C1 segment of cervical spinal cord (tissue), 14 donors: ENCODE results near the gene HBS1L.

Source experiments
- DNase-seq, 14 donors: peaks; one replicate each; lab custom pipeline; 2025; lab: John Stamatoyannopoulos, UW

HBS1L gene

DNA sequence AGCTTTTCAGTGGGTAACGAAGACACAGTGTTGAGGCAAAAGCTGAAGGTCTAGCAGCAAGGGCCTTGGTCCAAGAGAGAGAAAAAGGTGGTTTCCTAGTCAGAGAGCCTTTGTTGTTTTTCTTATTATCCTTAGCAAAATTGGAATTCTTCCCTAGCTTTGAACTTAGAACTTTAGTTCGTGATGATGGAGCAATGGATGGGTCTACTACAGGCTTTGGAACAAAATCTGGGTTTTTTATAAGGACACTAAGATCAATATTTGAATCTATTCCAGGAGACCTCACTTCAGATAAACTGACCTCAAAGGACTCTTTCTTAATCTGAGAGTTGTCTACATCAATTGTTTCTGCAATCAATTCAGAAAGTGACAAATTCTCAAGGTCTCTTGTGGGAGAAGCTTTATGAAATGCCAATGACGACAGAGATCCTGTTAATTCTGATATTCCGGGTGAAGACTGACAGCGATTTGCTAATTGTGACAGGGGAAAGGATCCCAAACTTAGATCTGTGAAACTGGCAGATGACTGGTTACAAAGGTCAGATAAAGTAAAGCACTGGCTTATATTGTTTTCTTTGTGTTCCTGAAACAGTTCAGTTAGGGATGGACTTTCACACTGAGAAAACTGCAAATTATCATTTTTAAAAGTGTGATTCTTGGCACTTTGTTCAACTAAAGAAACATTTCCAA, 17.7 kb downstream of the HBS1L start:
- DNase-seq, result no peak

DNA sequence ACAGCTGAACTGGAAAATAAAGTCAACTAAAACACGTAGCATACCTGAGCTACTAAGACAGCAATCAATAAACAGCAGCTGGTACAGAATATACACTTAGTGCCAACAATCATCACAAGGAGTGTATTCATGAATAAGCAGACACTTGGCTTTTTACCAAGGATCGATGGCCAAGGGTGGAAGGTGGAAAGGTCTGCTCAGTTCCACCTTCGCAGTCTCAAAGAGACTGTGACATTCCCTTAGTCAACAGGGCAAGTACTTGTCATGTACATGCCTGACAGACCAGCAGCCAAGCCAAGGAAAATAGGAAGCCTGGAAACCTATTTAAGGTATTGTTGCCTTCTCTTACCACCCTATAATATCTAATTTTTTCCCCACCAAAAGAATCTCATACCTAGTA, 21.4 kb downstream of the HBS1L start:
- no peak for DNase-seq

DNA sequence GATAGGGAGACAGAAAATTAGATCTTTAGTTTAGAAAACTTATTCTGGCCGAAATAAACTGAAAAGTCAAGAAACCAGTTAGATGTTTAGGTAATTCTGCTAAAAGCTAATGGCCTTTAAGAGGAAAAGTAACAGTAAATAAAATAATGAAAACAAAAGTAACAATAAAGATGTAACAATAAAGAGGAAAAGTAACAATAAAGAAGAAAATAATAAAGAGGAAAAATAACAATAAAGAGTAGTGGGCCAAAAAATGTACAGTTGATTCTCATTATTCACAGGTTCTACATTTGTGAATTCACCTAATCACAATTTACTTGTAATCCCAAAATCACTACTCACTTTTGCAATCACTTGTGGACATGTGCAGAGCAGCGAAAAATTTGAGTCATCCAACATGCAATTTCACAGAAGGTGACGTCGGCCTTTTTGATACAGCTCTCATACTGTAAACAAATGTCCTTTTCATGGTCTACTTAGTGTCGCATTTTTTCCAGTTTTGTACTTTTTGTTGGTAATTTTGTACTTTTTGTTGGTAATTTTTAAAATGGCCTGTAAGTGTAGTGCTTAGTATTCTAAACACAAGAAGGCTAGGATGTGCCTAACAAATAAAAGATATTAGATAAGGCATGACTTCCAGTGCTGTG, 24.0 kb downstream of the HBS1L start:
- DNase-seq, result no peak

DNA sequence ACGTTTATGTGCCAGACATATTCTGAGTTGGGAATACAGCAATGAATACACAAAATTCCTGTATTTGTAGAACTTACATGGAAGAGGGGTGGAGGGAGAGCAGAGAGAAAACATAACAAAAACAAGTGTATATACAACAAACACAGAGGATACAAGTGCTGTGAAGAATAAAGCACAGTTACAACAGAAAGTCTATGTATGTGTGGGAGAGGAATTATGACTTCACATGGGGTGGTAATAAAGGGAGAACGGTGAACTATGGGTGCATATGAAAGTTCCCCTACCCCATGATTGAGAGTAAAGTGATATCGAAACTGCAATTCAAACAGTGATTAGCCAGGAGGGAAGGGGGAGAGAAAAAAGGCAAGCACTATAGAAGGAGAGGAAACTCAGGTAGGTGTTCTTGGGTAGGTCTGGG, 24.6 kb downstream of the HBS1L start:
- DNase-seq, result no peak

DNA sequence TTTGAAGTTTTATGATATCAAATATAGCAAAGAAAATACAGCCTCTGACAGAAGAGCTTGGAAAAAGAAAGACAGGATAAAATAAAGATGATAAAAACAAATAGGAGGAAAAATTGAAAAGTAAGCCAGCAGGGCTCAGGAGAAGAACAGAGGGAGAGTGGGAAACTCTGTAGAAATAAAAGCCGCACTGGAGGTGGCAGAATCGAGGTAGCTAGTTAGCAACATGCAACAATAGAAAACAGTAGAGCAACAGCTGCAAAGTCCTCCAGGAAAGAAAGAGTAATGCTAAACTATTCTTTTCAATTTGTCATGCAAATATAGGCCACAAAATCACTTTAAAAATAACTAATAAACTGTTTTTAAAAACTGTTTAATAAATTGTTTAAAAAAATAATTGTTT, 28.8 kb downstream of the HBS1L start:
- DNase-seq, result no peak

DNA sequence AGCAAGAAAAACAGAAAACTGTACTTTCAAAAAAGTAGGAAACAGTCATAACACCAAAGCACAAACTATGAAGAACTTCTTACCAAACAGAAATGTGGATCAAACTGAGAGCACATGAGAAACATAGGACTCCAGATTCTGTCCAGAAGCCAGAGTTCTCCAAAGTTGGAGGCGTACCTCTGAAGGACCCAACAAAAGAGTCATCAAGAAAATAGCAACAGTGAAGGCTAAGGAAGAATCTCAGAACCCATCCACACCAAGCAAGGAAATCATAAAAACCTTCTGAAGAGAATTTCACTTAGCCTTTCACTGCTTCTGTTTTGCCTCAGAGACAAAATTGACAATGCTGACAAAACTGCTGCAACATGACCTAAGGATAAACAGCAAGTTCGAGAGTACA, 29.4 kb downstream of the HBS1L start:
- no peak for DNase-seq

DNA sequence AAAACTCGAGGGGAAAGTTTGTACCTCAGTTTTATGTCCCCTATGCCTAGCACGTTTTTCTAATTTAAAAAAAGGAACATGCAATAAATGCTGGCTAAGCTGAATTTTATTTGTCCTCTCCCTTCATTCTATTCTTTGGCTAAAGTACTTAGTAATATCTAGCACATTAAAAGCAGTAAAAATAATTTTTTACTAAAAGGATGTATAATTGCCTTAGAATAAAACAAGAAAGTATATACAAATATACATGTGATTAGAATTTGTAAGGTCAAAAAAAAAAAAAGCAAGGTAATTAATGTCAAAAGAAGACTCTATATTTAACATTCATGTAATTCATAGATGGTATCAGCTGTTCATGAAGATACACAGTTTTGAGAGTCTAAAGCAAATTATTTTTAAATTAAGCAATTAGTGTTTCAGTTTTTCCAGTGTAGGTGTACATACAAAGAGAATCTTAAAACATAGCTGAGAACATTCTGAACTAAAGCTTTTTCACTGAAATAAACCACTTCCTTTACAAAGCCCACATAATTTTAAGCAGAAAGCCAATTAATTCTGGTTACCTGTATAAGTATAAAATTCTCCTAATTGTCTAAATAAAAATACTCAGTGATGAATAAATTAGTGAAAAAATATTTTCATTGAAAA, 32.4 kb downstream of the HBS1L start:
- no peak for DNase-seq

DNA sequence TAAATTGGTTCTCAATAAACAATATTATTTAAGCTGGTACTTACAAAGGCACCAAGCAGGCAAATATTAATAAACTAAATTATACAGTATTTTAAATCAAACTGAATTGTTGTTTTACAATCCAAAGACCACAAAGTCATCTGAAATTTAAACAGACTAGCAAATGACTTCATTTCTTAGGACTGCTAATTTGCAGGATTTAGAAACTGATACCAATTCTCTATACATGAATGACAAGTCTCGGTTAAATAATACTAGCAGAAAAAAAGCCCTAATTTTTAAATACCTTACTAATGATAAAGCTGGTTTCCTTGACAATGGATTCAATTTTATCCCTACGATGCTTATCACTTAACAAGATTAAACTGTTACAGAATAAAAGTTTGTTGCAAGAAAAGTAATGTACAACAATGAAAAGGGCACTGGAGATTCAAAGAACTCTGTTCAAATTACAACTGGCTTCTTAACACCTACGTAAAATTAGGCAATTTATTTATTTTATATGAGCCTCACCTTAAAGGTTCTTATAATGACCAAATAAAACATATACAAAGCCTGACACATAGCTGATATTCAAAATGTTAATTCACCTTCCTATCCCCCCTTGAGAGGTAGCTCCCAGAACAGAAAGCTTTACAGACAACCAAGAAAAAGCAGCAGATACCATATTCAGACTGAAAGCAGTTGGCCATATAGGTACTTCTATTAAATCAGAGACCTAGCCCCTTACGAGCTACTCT, 33.1 kb downstream of the HBS1L start:
- DNase-seq, result no peak

DNA sequence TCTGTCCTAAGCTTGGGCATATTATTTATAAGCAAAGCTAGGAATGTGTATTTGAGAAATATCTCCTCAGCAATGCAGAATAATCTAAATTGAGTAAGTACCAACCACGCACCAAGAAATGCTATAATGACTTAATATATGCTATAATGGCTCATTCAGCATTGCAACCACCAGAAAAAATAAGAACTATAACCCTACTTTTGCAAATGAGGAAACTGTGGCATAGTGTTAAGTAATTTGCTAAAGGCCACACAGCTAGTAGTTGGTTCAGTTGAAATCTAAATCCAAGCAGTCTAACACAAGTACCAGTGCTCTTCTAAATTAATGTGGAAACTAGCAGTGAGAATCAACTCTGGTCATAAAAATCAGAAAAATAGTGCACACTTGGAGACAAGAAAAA, 35.7 kb downstream of the HBS1L start:
- DNase-seq, result no peak

DNA sequence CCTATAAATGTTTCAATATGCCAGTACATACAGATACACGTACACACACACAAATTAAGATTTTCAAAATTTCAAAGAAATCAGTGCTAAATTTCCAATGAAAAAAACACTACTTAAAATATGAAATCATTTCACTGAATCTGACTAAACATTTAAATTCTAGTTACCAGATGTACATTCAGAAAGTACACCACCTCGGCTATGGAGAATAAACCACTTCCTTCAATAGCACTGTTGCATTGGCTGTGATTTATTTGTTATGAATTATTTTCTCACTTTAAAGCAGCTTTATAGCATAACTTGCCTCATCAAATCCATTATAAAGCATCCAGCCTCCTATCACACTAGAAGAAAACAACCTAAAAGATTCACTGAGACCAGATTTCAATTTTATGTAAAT, 36.6 kb downstream of the HBS1L start:
- no peak for DNase-seq

DNA sequence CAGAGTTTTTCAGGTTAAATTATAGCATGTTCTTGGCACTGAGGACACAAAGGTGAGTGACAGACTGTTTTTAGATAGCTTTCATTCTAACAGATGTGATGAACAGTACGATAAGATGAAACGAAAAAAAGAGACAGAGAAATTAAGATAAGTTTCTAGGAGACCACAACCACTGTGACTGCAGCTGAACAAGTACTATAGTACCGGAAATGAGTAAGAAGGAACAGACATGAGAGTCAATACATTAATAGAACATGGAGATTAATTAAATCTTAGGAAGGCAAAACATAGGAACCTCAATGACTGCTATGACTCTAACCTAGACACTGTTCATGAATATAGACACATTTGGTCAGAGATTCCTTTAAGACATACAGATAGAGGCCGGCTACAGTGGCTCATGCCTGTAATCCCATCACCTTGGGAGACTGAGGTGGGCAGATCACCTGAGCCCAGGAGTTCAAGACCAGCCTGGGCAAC, 40.2 kb downstream of the HBS1L start:
- DNase-seq, result no peak

DNA sequence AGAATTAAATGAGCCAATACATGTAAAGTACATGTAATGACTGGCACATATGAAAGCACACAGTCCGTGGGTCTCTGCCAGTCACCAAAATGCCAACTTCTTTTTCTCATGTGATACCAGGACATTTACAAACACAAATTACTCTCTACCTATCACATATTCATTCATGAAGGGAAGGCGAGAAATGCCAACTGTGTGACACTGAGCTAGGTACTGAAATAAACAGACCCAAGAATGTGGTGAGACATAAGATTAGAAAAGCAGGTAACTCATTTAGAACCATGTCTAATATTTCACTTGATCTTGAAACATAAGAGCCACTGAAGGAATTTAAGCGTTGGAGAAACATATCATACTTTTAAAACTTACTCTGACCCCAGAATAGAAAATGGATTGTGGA, 41.4 kb downstream of the HBS1L start:
- no peak for DNase-seq

DNA sequence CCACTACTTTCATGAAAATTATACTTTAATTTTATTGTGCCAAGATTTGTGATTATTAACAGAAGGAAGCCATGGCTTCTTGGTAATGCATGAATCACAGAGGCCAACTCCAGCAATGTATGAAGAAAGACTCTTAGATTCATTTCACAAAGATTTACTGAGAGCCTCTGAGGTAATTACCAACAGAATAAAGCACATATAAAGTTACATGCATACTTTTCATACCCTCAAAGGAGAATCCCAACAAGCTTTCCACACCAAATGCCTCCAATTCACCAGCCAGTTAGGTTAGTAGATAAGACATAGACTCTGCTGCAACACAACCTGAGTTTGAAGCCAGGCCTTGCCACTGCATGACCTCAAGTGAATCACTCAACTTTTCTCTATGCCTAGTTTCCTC, 41.9 kb downstream of the HBS1L start:
- DNase-seq, result no peak

DNA sequence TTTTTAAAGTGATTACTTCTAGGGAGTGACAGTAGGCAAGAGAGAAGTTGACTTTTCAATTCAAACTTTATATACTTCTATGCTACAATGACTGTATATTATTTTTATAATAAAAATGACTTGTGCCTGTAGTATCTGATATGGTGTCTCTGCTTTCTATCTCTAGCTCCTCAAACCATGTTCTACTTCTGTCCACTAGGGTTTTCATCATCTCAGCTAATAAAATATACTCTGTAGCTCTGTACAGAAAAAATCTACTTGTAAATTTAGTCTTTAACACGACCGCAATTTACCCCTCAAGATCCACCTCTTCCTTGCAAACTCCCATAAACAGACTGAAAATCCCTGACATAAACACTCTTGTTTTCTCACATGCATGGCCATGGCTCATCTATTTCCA, 42.3 kb downstream of the HBS1L start:
- DNase-seq, result no peak

DNA sequence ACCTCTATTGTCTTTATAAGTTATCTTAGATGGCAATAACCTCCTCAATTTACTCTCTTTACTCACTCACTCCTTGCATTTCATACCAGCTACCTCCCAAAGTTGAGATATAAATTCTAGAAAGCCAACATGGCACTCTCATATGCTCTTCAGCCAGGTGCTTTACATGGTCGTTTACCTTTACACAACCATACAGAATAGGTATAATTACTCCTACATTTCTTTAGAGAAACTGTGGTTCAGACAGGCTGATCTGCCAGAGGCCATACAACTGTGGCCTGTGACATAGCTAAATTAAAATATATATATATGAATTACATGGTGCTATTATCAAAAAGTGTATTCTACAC, 45.7 kb downstream of the HBS1L start:
- DNase-seq, result no peak

DNA sequence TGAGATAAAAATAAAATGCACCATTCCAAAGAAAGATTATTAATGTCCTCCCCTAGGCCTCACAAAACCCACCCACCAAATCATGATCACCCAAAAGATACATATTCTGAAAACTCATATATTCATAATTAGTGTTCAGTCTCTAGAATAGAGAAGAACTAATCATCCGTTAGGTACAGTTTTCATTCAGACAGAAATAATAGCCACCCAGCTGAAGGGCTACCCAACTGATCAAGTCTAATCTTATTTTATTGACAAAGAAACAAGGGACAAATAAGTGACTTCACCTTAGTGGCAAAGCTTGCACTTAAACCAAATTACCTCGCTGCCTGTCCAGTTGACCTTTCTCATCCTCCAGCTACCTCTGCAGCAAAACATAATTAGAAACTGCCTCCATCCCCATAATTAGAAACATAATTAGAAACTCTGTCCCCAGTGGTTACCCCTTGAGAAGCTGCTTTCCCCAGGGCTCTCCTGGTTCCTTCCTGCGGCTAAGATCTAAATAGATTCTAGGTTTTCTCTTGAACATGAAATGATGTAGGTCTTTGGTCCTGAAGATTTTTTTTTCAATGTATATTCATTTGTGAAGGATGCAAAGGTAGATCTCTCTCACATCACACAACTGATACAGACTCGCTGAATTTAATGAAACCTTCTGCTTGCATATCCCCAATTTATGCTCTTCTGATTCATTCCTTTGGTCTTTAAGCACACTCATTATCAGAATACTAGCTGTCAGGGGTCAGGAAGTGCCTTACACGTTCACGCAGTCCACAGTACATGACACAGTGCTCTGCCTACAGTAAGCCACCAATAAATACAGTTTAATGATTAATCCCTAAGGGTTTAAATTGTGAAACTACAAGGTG, 46.3 kb downstream of the HBS1L start:
- no peak for DNase-seq

DNA sequence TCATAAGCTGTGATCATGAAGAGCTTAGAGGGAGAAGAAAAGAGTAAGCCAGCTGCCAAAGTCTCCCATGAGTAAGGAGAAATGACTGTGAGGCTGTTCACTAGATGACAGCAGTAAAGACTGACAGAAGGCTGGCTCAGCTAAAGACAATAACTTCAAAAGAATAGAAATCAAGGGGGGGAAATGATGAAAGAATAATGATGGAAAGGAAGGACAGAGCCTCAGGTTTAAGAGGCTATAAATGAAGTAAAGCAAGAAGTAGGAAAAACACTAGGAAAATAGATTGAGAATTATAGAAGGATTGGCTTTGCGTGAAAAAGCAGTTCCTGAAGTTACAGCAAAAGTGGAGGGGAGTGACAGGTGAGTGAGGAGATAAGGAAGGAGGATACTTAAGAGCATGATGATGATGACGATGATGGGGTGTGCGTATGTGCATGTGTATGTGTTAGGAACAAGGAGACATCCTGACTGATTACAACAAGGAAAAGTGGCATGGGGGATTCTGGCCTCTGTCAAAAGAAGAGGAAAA, 48.2 kb downstream of the HBS1L start:
- no peak for DNase-seq

DNA sequence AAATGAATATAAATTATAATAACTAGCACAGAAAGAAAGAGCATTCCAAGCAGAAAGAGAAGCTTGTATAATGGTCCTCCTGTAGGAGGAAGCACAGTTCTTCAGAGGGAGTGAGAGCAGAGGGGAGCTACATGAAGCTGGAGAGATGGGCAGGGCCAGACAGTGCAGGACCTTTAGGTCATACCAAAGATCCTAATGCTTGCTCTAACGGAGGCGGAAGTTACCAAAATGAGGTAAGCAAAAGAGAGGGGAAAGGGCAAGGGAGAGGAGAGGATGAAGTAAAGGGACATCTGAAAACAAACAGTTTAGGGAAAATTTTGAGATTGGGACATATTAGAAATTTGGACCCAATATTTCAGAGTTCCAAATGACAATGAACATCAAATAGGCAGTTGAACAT, 50.2 kb downstream of the HBS1L start:
- DNase-seq, result no peak

DNA sequence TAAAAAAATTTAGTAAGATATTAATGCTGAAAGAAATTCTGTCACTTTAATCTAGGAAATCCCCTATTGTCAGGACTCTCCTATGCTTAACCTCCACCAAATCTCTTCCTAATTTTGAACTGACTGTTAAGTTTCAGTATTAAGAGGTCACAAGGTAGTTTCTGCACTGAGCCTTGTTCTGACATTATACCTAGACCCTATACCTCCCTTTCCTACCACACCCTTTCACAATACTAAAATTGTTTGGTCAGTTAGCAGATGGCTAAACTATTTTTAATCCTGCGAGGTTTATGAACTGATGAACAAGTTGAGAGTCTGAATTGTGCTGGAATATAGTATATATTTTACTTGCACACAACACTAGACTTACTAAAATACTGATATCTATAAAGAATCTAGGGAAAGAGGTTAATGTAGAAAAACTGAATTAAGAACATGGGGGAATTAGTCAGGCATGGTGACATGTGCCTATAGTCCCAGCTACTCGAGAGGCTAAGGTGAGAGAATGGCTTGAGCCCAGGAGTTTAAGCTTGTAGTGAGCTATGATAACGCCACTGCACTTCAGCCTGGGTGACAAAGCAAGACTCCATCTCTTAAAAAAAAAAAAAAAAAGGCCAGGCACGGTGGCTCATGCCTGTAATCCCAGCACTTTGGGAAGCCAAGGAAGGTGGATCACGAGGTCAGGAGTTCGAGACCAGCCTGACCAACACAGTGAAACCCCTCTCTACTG, 51.5 kb downstream of the HBS1L start:
- DNase-seq, result no peak

DNA sequence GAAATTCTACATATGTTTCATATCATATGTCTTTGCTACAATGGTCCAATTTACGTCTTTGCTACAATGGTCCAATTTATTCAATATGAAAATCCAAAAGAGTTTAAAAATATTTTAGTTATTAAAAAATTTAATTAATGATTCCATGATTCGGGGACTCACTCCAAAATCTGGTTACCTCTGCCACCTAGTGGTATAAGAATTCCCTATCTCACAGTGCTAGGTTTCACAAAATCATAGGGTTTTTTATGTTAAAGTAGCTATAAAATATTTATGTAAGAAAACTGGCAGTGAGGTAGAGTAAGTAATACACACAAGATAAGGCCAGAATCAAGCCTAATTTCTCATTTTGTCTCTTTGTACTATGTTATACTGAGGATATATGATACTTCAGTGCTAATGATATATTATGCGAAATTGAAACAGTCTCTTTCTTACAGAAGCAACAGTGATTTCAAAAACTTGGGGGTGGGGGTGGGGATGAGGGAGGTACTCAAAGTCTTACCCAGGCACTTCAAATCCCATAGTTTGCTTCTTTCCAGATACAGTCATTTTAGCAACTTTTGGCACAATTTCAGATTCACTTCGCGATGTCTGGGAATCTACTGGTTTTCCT, 52.3 kb downstream of the HBS1L start:
- peak in 1 of 14 donors; percentile 1 for DNase-seq
